H1 (cell line): ENCODE results near the gene SNX33. TPM values are rescaled to one million over a fixed set of nuclear protein-coding genes. Genes with fewer than 3 reads are reported as not detected.
"Not testable (repeated sequence)": the region's sequence is repeated elsewhere in the genome, so short reads cannot be mapped to it uniquely, and the experiment has no call there.

ENCODE experiments used
- CTCF ChIA-PET: fragments of 300-600 bp; sonication (Branson Sonifier 250); formaldehyde crosslinking; loops from one replicate; lab custom pipeline; 2021; ENCODE audit not compliant: partially characterized antibody; lab: Charles Lee
- POLR2A ChIA-PET: fragments of 300-600 bp; sonication (Branson Sonifier 250); formaldehyde crosslinking; loops from one replicate; lab custom pipeline; 2021; ENCODE audit warnings: inconsistent platforms; ENCODE audit not compliant: partially characterized antibody; lab: Charles Lee
- DNase-seq, 2 experiments: peaks; one replicate each; pipeline versions ENCODE4 v3.0.0 to v3.0.0-alpha.2; 2010 to 2022; ENCODE audit warnings: low spot score in 2 of 2, low read depth in 1 of 2, mixed read lengths in 1 of 2
- FAIRE-seq: peaks from 2 replicates; lab custom pipeline; 2011; peaks lifted over from hg19 to GRCh38; lab: Jason Lieb, UNC
- H2AFZ ChIP-seq: 2 replicates; pipeline ENCODE4 v1.8.1; 2012; ENCODE audit warnings: low read length, inconsistent platforms
- H2AK5ac ChIP-seq: 2 replicates; pipeline ENCODE4 v1.6.1; 2013; ENCODE audit warnings: low read depth, low read length
- H2BK120ac ChIP-seq: replicated peaks from 2 replicates; pipeline ENCODE3; 2013; ENCODE audit warnings: low read depth, low read length, inconsistent platforms
- H2BK12ac ChIP-seq: 2 replicates; pipeline ENCODE4 v1.6.1; 2013; ENCODE audit warnings: low read depth, low read length
- H2BK15ac ChIP-seq: 2 replicates; pipeline ENCODE4 v1.6.1; 2013; ENCODE audit warnings: low read length
- H2BK20ac ChIP-seq: 2 replicates; pipeline ENCODE4 v1.6.1; 2013; ENCODE audit warnings: low read length
- H2BK5ac ChIP-seq: 2 replicates; pipeline ENCODE4 v1.6.1; 2013; ENCODE audit warnings: low read depth, low read length
- H3K14ac ChIP-seq: 2 replicates; pipeline ENCODE4 v1.6.1; 2013; ENCODE audit warnings: inconsistent platforms; ENCODE audit not compliant: insufficient read length
- H3K18ac ChIP-seq: 2 replicates; pipeline ENCODE4 v1.6.1; 2013; ENCODE audit warnings: low read length; ENCODE audit errors: extremely low read depth
- H3K23ac ChIP-seq: 2 replicates; pipeline ENCODE4 v1.6.1; 2013; ENCODE audit warnings: inconsistent platforms; ENCODE audit not compliant: insufficient read length
- H3K23me2 ChIP-seq: 2 replicates; pipeline ENCODE4 v1.6.1; 2013; ENCODE audit warnings: low read depth, low read length
- H3K27ac ChIP-seq: 2 replicates; pipeline ENCODE4 v1.6.1; 2011; ENCODE audit warnings: low read depth, low read length, inconsistent platforms
- H3K27me3 ChIP-seq, 4 experiments: replicated peaks in 1 of 4; 1 replicate in 1 of 4; 2 replicates in 3 of 4; pipeline versions ENCODE4 v1.6.1 to v1.8.1; 2011 to 2013; ENCODE audit warnings: low read length in 3 of 4, mild to moderate bottlenecking in 3 of 4, inconsistent platforms in 2 of 4, mixed read lengths in 2 of 4, moderate library complexity in 1 of 4; ENCODE audit not compliant: control insufficient read depth in 3 of 4, insufficient read depth in 3 of 4; ENCODE audit errors: extremely low read depth in 1 of 4
- H3K36me3 ChIP-seq, 4 experiments: 2 replicates each; pipeline versions ENCODE4 v1.6.1 to v1.8.1; 2011 to 2013; ENCODE audit warnings: mild to moderate bottlenecking in 4 of 4, low read length in 3 of 4, moderate library complexity in 2 of 4, control low read depth in 1 of 4, inconsistent platforms in 1 of 4; ENCODE audit not compliant: insufficient read depth in 4 of 4, control insufficient read depth in 2 of 4
- H3K4ac ChIP-seq: replicated peaks from 2 replicates; pipeline ENCODE3; 2013; ENCODE audit warnings: low read length, low read depth, mixed read lengths, inconsistent platforms; ENCODE audit not compliant: insufficient read length
- H3K4me1 ChIP-seq, 4 experiments: replicated peaks in 1 of 4; 1 replicate in 1 of 4; 2 replicates in 3 of 4; pipeline versions ENCODE4 v1.6.1 to v1.8.1; 2011 to 2013; ENCODE audit warnings: low read length in 3 of 4, inconsistent platforms in 2 of 4, mixed read lengths in 1 of 4; ENCODE audit not compliant: insufficient read depth in 4 of 4, control insufficient read depth in 3 of 4
- H3K4me2 ChIP-seq, 2 experiments: 2 replicates each; pipeline versions ENCODE4 v1.6.1 to v1.8.1; 2011 to 2013; ENCODE audit warnings: low read depth in 2 of 2, low read length in 2 of 2, control low read depth in 1 of 2, inconsistent platforms in 1 of 2, mild to moderate bottlenecking in 1 of 2; ENCODE audit not compliant: insufficient read depth in 1 of 2
- H3K4me3 ChIP-seq, 4 experiments: fragments of 200-600, 300-600 bp in 1 of 4; sonication (generic), shearing (Covaris generic), sonication (Bioruptor Twin) in 1 of 4; 2 replicates each; pipeline versions ENCODE4 v1.5.1 to v1.8.1; 2011 to 2016; ENCODE audit warnings: low read length in 4 of 4, low read depth in 3 of 4, control low read depth in 2 of 4, inconsistent platforms in 2 of 4, mild to moderate bottlenecking in 2 of 4, mixed read lengths in 1 of 4, moderate library complexity in 1 of 4; ENCODE audit not compliant: insufficient read depth in 2 of 4; ENCODE audit errors: extremely low read depth in 1 of 4
- H3K56ac ChIP-seq: replicated peaks from 2 replicates; pipeline ENCODE3; 2013; ENCODE audit warnings: low read depth, mild to moderate bottlenecking, mixed read lengths, low read length, inconsistent platforms; ENCODE audit not compliant: insufficient read length
- H3K79me1 ChIP-seq: 2 replicates; pipeline ENCODE4 v1.6.1; 2013; ENCODE audit warnings: low read depth, low read length, control low read depth
- H3K79me2 ChIP-seq, 2 experiments: 2 replicates each; pipeline versions ENCODE4 v1.6.1 to v1.8.1; 2012 to 2013; ENCODE audit warnings: low read length in 2 of 2, mild to moderate bottlenecking in 2 of 2, inconsistent platforms in 1 of 2; ENCODE audit not compliant: insufficient read depth in 2 of 2, control insufficient read depth in 1 of 2
- H3K9ac ChIP-seq, 4 experiments: replicated peaks in 1 of 4; 1 replicate in 1 of 4; 2 replicates in 3 of 4; pipeline versions ENCODE4 v1.6.1 to v1.8.1; 2011 to 2013; ENCODE audit warnings: low read depth in 3 of 4, low read length in 3 of 4, control low read depth in 2 of 4, mild to moderate bottlenecking in 2 of 4, moderate library complexity in 2 of 4, inconsistent platforms in 1 of 4; ENCODE audit errors: extremely low read depth in 1 of 4
- H3K9me3 ChIP-seq, 2 experiments: 2 replicates each; pipeline versions ENCODE4 v1.6.1 to v1.8.1; 2012 to 2013; ENCODE audit warnings: mild to moderate bottlenecking in 2 of 2, moderate library complexity in 2 of 2, control low read depth in 1 of 2, inconsistent platforms in 1 of 2, low read depth in 1 of 2, low read length in 1 of 2, mixed read lengths in 1 of 2; ENCODE audit not compliant: insufficient read depth in 2 of 2
- H4K20me1 ChIP-seq, 2 experiments: replicated peaks in 1 of 2; 2 replicates each; pipeline versions ENCODE3 to v1.8.1; 2011 to 2013; ENCODE audit warnings: inconsistent platforms in 2 of 2, low read length in 2 of 2, mild to moderate bottlenecking in 1 of 2; ENCODE audit not compliant: insufficient read depth in 2 of 2, control insufficient read depth in 1 of 2
- H4K5ac ChIP-seq: 2 replicates; pipeline ENCODE4 v1.6.1; 2013; ENCODE audit warnings: low read length, low read depth, mixed read lengths, inconsistent platforms; ENCODE audit not compliant: insufficient read length
- H4K8ac ChIP-seq: 2 replicates; pipeline ENCODE4 v1.8.0; 2013; ENCODE audit warnings: mild to moderate bottlenecking, moderate library complexity, low read length, inconsistent platforms; ENCODE audit not compliant: insufficient read depth; ENCODE audit errors: extremely low read depth
- H4K91ac ChIP-seq: replicated peaks from 2 replicates; pipeline ENCODE3; 2013; ENCODE audit warnings: low read length, mixed read lengths, inconsistent platforms; ENCODE audit not compliant: insufficient read length
- WGBS, 2 experiments: shearing (Covaris generic) in 1 of 2; methylation state at CpG; one replicate each; pipeline versions ENCODE4 v1.1.6 to v1.1.7; 2013 to 2015; ENCODE audit warnings: low lambda C conversion rate in 2 of 2, mixed read lengths in 2 of 2, inconsistent platforms in 1 of 2, low coverage in 1 of 2, missing lambda C conversion rate in 1 of 2; ENCODE audit not compliant: insufficient replicate concordance in 2 of 2, insufficient coverage in 1 of 2, insufficient read length in 1 of 2; ENCODE audit errors: extremely low coverage in 1 of 2, missing lambda C conversion rate in 1 of 2; 5-methylcytosine and 5-hydroxymethylcytosine counted together
- polyA plus RNA-seq, 7 experiments: library from polyadenylated mRNA; depleted of rRNA in 3 of 7; stranded (reverse) in 5 of 7; unstranded in 2 of 7; fragments of >200 nt in 5 of 7; fragments of 200-250 nt in 2 of 7; gene quantifications; 1 replicate in 5 of 7; 2 replicates in 1 of 7; 4 replicates in 1 of 7; pipeline versions ENCODE4 v1.2.1 to v1.2.3, GENCODE V29; 2011 to 2013; ENCODE audit warnings: missing spikeins in 2 of 7, mixed read lengths in 2 of 7
- total RNA-seq: library from RNA; stranded (reverse); fragmentation: NEBNext Ultra II Directional; extraction: Animal tissue kit (Norgen Biotek cat#: 25700); gene quantifications from 2 replicates; pipeline ENCODE4 v1.2.1, GENCODE V29; 2021

SNX33 gene
- total and polyA plus RNA-seq, 2 of the 8 experiments (the other 6 are each of a cell fraction or from before 2014, with no cell fraction given) = 14.3 to 22.9 TPM

GRCh38 chr15:75701071-75702003 is 53.6 kb downstream of the SNX33 start:
- H2AK5ac ChIP-seq, H2BK15ac ChIP-seq, H3K23me2 ChIP-seq, H3K23ac ChIP-seq, FAIRE-seq, H3K56ac ChIP-seq, H3K18ac ChIP-seq, H2BK20ac ChIP-seq, DNase-seq, H2BK12ac ChIP-seq, H2BK120ac ChIP-seq, H3K36me3 ChIP-seq, H3K4ac ChIP-seq, H4K91ac ChIP-seq, H4K8ac ChIP-seq, H3K79me2 ChIP-seq, H3K79me1 ChIP-seq, H3K4me3 ChIP-seq, H3K27me3 ChIP-seq, H2AFZ ChIP-seq, H3K14ac ChIP-seq, H2BK5ac ChIP-seq, H4K5ac ChIP-seq, POLR2A ChIA-PET, H3K9me3 ChIP-seq, H4K20me1 ChIP-seq, H3K27ac ChIP-seq, H3K4me1 ChIP-seq, H3K9ac ChIP-seq, H3K4me2 ChIP-seq: not testable (repeated sequence)
- 88% methylated on average over 9 of the region's 13 CpGs; no CpG with 5 or more reads in 1 of the 2 experiments for WGBS, 2 experiments
- CTCF ChIA-PET = interaction anchor here (1.0 kb wide), 1 partner anchor 16 kb away, joined by 4 read pairs; no protein-coding TSS in a partner anchor
